Nephron progenitor cell (in vitro differentiated cells): ENCODE measurements around the gene INTU.

Source experiments
- DNase-seq: peaks from one replicate; pipeline ENCODE4 v3.0.0; 2021
- H3K27ac Mint-ChIP-seq: 2 replicates; pipeline ENCODE4 v1.8.0; 2021; ENCODE audit warnings: mild to moderate bottlenecking, moderate library complexity, mixed read lengths
- H3K27me3 Mint-ChIP-seq: 2 replicates; pipeline ENCODE4 v1.8.0; 2021; ENCODE audit warnings: mild to moderate bottlenecking, low read depth, mixed read lengths; ENCODE audit not compliant: poor library complexity
- H3K36me3 Mint-ChIP-seq: 2 replicates; pipeline ENCODE4 v1.8.0; 2021; ENCODE audit warnings: low read depth, mixed read lengths
- H3K4me1 Mint-ChIP-seq: 2 replicates; pipeline ENCODE4 v1.8.0; 2021; ENCODE audit warnings: mixed read lengths
- H3K4me3 Mint-ChIP-seq: 2 replicates; pipeline ENCODE4 v1.8.0; 2021; ENCODE audit warnings: mild to moderate bottlenecking, moderate library complexity, mixed read lengths
- H3K9me3 Mint-ChIP-seq: 2 replicates; pipeline ENCODE4 v1.8.0; 2021; ENCODE audit warnings: mild to moderate bottlenecking, moderate library complexity, mixed read lengths
- CTCF ChIP-seq: fragments of 200-600 bp; sonication (generic); IDR thresholded peaks from 2 replicates; pipeline ENCODE4 v1.5.0; 2021; ENCODE audit warnings: antibody characterized with exemption

INTU gene

GRCh38 chr4:127656047-127656680 lies 23.4 kb downstream of the INTU start:
- Mint-ChIP-seq H3K27ac (peak overlapping the region; percentile 19), H3K4me1 (peaks cover under 1% of the 10 kb centered on the region), H3K4me3 (no peak overlapping the region), H3K36me3 (peaks cover 48% of the 10 kb centered on the region), H3K9me3 (peaks cover 12% of the 10 kb centered on the region), H3K27me3 (no peaks in the 10 kb centered on the region)
- no peak for TF ChIP-seq CTCF
- no peak for DNase-seq

GRCh38 chr4:127660284-127660885 lies 27.6 kb downstream of the INTU start:
- Mint-ChIP-seq H3K4me1 (peaks cover 5% of the 10 kb centered on the region), H3K36me3 (peaks cover 54% of the 10 kb centered on the region), H3K27ac (no peak overlapping the region), H3K4me3 (no peak overlapping the region), H3K9me3 (peaks cover 4% of the 10 kb centered on the region), H3K27me3 (no peaks in the 10 kb centered on the region)
- TF ChIP-seq CTCF: no peak
- DNase-seq: no peak

- H3K27ac Mint-ChIP-seq: no peak overlapping the region
Measured at GRCh38 chr4:127667116-127667515, 34.4 kb downstream of the INTU start.

DNA sequence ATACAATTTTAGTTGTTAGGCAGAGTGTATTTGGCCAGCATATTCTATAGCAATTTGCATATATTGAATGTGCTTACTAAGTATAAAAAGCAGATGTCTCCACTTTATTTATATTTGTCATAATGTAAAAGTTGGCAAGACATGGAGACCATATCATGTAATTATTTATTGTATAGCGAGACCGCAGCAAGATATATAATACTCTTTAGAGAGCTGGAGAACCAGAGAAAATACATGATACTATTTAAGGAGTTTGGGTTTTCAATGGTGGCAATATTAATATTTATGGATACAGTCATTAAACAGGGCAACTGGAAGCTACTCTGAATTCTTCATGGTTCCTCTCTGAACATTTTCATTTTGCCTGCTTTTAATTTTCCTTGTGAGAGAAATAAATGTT lies 35.0 kb downstream of the INTU start:
- no peaks in the 10 kb centered on the region for H3K27me3 Mint-ChIP-seq
- H3K4me3 Mint-ChIP-seq: no peak overlapping the region
- TF ChIP-seq CTCF: no peak
- H3K4me1 Mint-ChIP-seq: no peaks in the 10 kb centered on the region
- DNase-seq: no peak
- no peaks in the 10 kb centered on the region for H3K9me3 Mint-ChIP-seq
- H3K36me3 Mint-ChIP-seq: peaks cover 26% of the 10 kb centered on the region
- H3K27ac Mint-ChIP-seq: no peak overlapping the region

More at GRCh38 chr4:127667116-127667515, 34.4 kb downstream of the INTU start:
- DNase-seq: no peak
- H3K4me3 Mint-ChIP-seq: no peak overlapping the region
- no peaks in the 10 kb centered on the region for H3K9me3 Mint-ChIP-seq
- no peak for TF ChIP-seq CTCF
- H3K36me3 Mint-ChIP-seq: peaks cover 26% of the 10 kb centered on the region
- no peaks in the 10 kb centered on the region for H3K4me1 Mint-ChIP-seq
- H3K27me3 Mint-ChIP-seq: no peaks in the 10 kb centered on the region

GRCh38 chr4:127668770-127669169 lies 36.0 kb downstream of the INTU start:
- Mint-ChIP-seq H3K27me3 (no peaks in the 10 kb centered on the region), H3K4me1 (no peaks in the 10 kb centered on the region), H3K9me3 (no peaks in the 10 kb centered on the region), H3K27ac (no peak overlapping the region), H3K4me3 (no peak overlapping the region), H3K36me3 (peaks cover 31% of the 10 kb centered on the region)
- DNase-seq: no peak
- no peak for TF ChIP-seq CTCF

GRCh38 chr4:127669691-127670090 lies 36.9 kb downstream of the INTU start:
- H3K4me3 Mint-ChIP-seq: no peak overlapping the region
- H3K27me3 Mint-ChIP-seq: no peaks in the 10 kb centered on the region
- no peaks in the 10 kb centered on the region for H3K9me3 Mint-ChIP-seq
- H3K4me1 Mint-ChIP-seq: no peaks in the 10 kb centered on the region
- no peak for TF ChIP-seq CTCF
- DNase-seq: no peak
- peaks cover 37% of the 10 kb centered on the region for H3K36me3 Mint-ChIP-seq
- H3K27ac Mint-ChIP-seq: no peak overlapping the region
